ENCODE results near the gene USP31.

DNA sequence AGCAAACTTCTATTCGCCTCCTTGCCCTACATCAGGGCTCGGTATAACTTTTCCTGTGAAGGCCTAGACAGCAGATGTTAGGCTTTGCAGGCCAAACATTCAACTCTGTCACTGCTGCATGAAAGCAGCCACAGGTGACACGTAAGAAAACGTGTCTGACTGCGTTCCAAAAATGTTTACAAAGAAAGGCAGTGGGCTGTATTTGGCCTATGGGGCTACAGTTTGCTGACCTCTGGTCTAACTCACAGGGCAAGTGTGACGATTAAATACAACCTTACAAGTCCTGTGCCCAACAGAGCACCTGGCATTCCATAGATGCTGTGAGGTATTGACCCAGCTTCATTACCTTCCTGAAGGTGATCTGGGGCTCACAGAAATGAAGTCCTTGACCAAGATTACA, 79.4 kb downstream of the USP31 start:
- TF ChIP-seq, protein P1, sequence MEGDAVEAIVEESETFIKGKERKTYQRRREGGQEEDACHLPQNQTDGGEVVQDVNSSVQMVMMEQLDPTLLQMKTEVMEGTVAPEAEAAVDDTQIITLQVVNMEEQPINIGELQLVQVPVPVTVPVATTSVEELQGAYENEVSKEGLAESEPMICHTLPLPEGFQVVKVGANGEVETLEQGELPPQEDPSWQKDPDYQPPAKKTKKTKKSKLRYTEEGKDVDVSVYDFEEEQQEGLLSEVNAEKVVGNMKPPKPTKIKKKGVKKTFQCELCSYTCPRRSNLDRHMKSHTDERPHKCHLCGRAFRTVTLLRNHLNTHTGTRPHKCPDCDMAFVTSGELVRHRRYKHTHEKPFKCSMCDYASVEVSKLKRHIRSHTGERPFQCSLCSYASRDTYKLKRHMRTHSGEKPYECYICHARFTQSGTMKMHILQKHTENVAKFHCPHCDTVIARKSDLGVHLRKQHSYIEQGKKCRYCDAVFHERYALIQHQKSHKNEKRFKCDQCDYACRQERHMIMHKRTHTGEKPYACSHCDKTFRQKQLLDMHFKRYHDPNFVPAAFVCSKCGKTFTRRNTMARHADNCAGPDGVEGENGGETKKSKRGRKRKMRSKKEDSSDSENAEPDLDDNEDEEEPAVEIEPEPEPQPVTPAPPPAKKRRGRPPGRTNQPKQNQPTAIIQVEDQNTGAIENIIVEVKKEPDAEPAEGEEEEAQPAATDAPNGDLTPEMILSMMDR (IDR thresholded peaks at IDR 0.05), result no peak
- no peak for TF ChIP-seq EZH2 (IDR thresholded peaks at IDR 0.05; ENCODE audit: borderline replicate concordance, insufficient read depth, low read depth, low read length, poor library complexity, severe bottlenecking)

All from B cell (primary cell).